HG03378 (cell line): Measurements from ENCODE around the gene TBC1D25.
"Not testable (repeated sequence)": the region's sequence is repeated elsewhere in the genome, so short reads cannot be mapped to it uniquely, and the experiment has no call there.

Experiments
- ATAC-seq: cut with Tn5 transposase; IDR thresholded peaks from one replicate; pipeline ENCODE4 v1.9.1; 2021; ENCODE audit warnings: mild to moderate bottlenecking, moderate library complexity; ENCODE audit not compliant: unreplicated experiment

Gene TBC1D25

GRCh38 chrX:48514868-48515460 lies 24.6 kb upstream of the TBC1D25 start:
- ATAC-seq, result no peak

GRCh38 chrX:48515842-48516241 lies 23.7 kb upstream of the TBC1D25 start:
- no peak for ATAC-seq

GRCh38 chrX:48516285-48516684 lies 23.2 kb upstream of the TBC1D25 start:
- ATAC-seq, result no peak

- no peak for ATAC-seq
These were observed 22.5 kb upstream of the TBC1D25 start for GRCh38 chrX:48516987-48517386.

GRCh38 chrX:48519481-48519880 lies 20.0 kb upstream of the TBC1D25 start:
- ATAC-seq, result not testable (repeated sequence)

GRCh38 chrX:48520455-48520854 lies 19.1 kb upstream of the TBC1D25 start:
- no peak for ATAC-seq

- no peak for ATAC-seq
These were observed 18.6 kb upstream of the TBC1D25 start for GRCh38 chrX:48520976-48521352.

GRCh38 chrX:48521353-48522243 lies 17.9 kb upstream of the TBC1D25 start, which contains the start of gene EBP:
Gene EBP, plus strand, starts transcription at chrX:48521808. Its CDS starts 1,964 bp downstream, at chrX:48523772.
- ATAC-seq, result peak; percentile 92

- no peak for ATAC-seq
These were observed 17.2 kb upstream of the TBC1D25 start for GRCh38 chrX:48522291-48522690.

GRCh38 chrX:48523682-48524081 lies 15.8 kb upstream of the TBC1D25 start:
- ATAC-seq, result no peak

- not testable (repeated sequence) for ATAC-seq
These were observed 13.7 kb upstream of the TBC1D25 start for GRCh38 chrX:48525853-48526252.

- no peak for ATAC-seq
These were observed 8.8 kb upstream of the TBC1D25 start for GRCh38 chrX:48530736-48531135.

- no peak for ATAC-seq
These were observed 8.1 kb upstream of the TBC1D25 start for GRCh38 chrX:48531358-48531959.

- no peak for ATAC-seq
These were observed 7.4 kb upstream of the TBC1D25 start for GRCh38 chrX:48532161-48532560.

GRCh38 chrX:48533165-48533564 lies 6.3 kb upstream of the TBC1D25 start:
- no peak for ATAC-seq

- no peak for ATAC-seq
These were observed 721 bp upstream of the TBC1D25 start for GRCh38 chrX:48538641-48539344.

- ATAC-seq, result peak; percentile 12
These were observed 488 bp downstream of the TBC1D25 start for GRCh38 chrX:48540028-48540375.

- ATAC-seq, result no peak
These were observed 966 bp downstream of the TBC1D25 start for GRCh38 chrX:48540480-48540879.

GRCh38 chrX:48541140-48541814 lies 1.8 kb downstream of the TBC1D25 start:
- ATAC-seq, result no peak

- ATAC-seq, result no peak
These were observed 9.4 kb downstream of the TBC1D25 start for GRCh38 chrX:48548871-48549270.
